ENCODE data around the gene NDUFA7. TPM values are rescaled to one million over a fixed set of nuclear protein-coding genes. Genes with fewer than 3 reads are reported as not detected.

Gene NDUFA7
- total and polyA plus RNA-seq, 2 of the 13 experiments (the other 11 are each of a cell fraction or from before 2014, with no cell fraction given): 64.5 to 71.5 TPM

GRCh38 chr19:8363803-8364771 is 42.9 kb upstream of the NDUFA7 start, which contains the start of gene ANGPTL4 (continued):
- TF ChIP-seq ZNF574 (CRISPR knock-in tag; IDR thresholded peaks at IDR 0.05) (peak; percentile 34; the same call in 1 of the 2 replicates), ZNF337 (CRISPR knock-in tag; IDR thresholded peaks at IDR 0.05; ENCODE audit: borderline replicate concordance, low read depth) (no peak), U2AF2 (IDR thresholded peaks at IDR 0.05; ENCODE audit: low read depth, low read length) (no peak), ZNF546 (CRISPR knock-in tag; conservative IDR thresholded peaks at IDR 0.05) (no peak; the same call in 1 of the 2 replicates), NR1H2 (CRISPR knock-in tag; IDR thresholded peaks at IDR 0.05; ENCODE audit: borderline replicate concordance, low read depth) (no peak), SNAPC4 (CRISPR knock-in tag; IDR thresholded peaks at IDR 0.05) (no peak), AGO2 (optimal IDR thresholded peaks at IDR 0.05; ENCODE audit: low read depth, low read length) (peak; percentile 80), ZNF563 (CRISPR knock-in tag; IDR thresholded peaks at IDR 0.05) (no peak), HHEX (CRISPR knock-in tag; IDR thresholded peaks at IDR 0.05) (no peak), NCOA5 (CRISPR knock-in tag; IDR thresholded peaks at IDR 0.05) (no peak), ZNF234 (CRISPR knock-in tag; conservative IDR thresholded peaks at IDR 0.05) (no peak; the same call in 1 of the 2 replicates), ZNF614 (CRISPR knock-in tag; IDR thresholded peaks at IDR 0.05; ENCODE audit: borderline replicate concordance) (no peak; the same call in 1 of the 2 replicates), ZNF768 (CRISPR knock-in tag; IDR thresholded peaks at IDR 0.05) (peak; percentile 72; the same call in 1 of the 2 replicates), ZEB1 (IDR thresholded peaks at IDR 0.05; ENCODE audit: insufficient replicate concordance, low read depth) (no peak), HES4 (CRISPR knock-in tag; IDR thresholded peaks at IDR 0.05; ENCODE audit: borderline replicate concordance) (peak; percentile 15; the same call in 1 of the 2 replicates), RAD21 (CRISPR knock-in tag; IDR thresholded peaks at IDR 0.05) (no peak), HIVEP1 (CRISPR knock-in tag; IDR thresholded peaks at IDR 0.05) (no peak), SIN3A (IDR thresholded peaks at IDR 0.05; ENCODE audit: borderline replicate concordance, low read depth, low read length) (0 out of 2 replicates have a peak, but pooled peaks have one; percentile 46), RNF2 (conservative IDR thresholded peaks at IDR 0.05; ENCODE audit: low read depth) (no peak), RFXANK (CRISPR knock-in tag; IDR thresholded peaks at IDR 0.05) (no peak), NR2C2 (CRISPR knock-in tag; IDR thresholded peaks at IDR 0.05; ENCODE audit: borderline replicate concordance) (no peak), TCF7L2 (IDR thresholded peaks at IDR 0.05; ENCODE audit: low read depth, low read length) (no peak), FOXK2 (IDR thresholded peaks at IDR 0.05) (no peak), CBX5 (CRISPR knock-in tag; IDR thresholded peaks at IDR 0.05; ENCODE audit: borderline replicate concordance) (no peak)

Measured in HepG2 (cell line).